HCT116 (cell line): ENCODE measurements around the gene IL25. TPM values are rescaled to one million over a fixed set of nuclear protein-coding genes. Genes with fewer than 3 reads are reported as not detected.

Experiments used
- ATAC-seq: fragments of 200-7000 bp; cut with Tn5 transposase; 2 replicates; pipeline ENCODE4 v1.9.1; 2020; ENCODE audit warnings: mild to moderate bottlenecking, moderate library complexity
- BruUV-seq: library from RNA; stranded (reverse); fragments of 400-500 nt; replicated peaks from 2 replicates; lab custom pipeline; 2021; lab: Mats Ljungman, UMichigan
- CTCF ChIA-PET: fragments of 300-600 bp; sonication (Branson Sonifier 250); formaldehyde crosslinking; loops from one replicate; lab custom pipeline; 2021; ENCODE audit warnings: antibody characterized with exemption; lab: Charles Lee
- POLR2A ChIA-PET: fragments of 300-600, 350-600 bp; sonication (Branson Sonifier 250); formaldehyde crosslinking; loops from one replicate; lab custom pipeline; 2021; ENCODE audit warnings: antibody characterized with exemption; lab: Charles Lee
- RAD21 ChIA-PET, 2 experiments: fragments of 300-600 bp; sonication (Branson Sonifier 250); formaldehyde crosslinking; loops; one replicate each; lab custom pipeline; 2023; ENCODE audit warnings: low total read pairs in 2 of 2; ENCODE audit not compliant: uncharacterized antibody in 2 of 2, unreplicated experiment in 2 of 2, low non-redundant PET in 1 of 2; lab: Charles Lee
- DNase-seq: peaks from one replicate; pipeline ENCODE4 v3.0.0-alpha.2; 2010; ENCODE audit warnings: low read depth, low spot score
- H2AFZ ChIP-seq: fragments of 200-600 bp; shearing (Covaris generic), sonication (generic); 2 replicates; pipeline ENCODE4 v1.6.1; 2017; ENCODE audit warnings: low read depth, mixed run types, mixed read lengths, antibody characterized with exemption, low read length; ENCODE audit not compliant: poor library complexity, severe bottlenecking
- H3K27ac ChIP-seq: 2 replicates; pipeline ENCODE4 v1.5.1; 2012; ENCODE audit warnings: low read depth, low read length
- H3K27me3 ChIP-seq: fragments of 200-600 bp; sonication (generic); 2 replicates; pipeline ENCODE4 v1.6.1; 2016; ENCODE audit warnings: mixed run types, low read length, mixed read lengths; ENCODE audit not compliant: insufficient read depth
- H3K36me3 ChIP-seq, 2 experiments: fragments of 200-500 bp in 1 of 2; fragments of 200-600 bp in 1 of 2; sonication (Bioruptor generic) in 1 of 2; sonication (generic) in 1 of 2; 2 replicates each; pipeline versions ENCODE4 v1.5.1 to v1.6.1; 2014 to 2016; ENCODE audit warnings: low read length in 2 of 2, inconsistent platforms in 1 of 2, mixed read lengths in 1 of 2, mixed run types in 1 of 2; ENCODE audit not compliant: insufficient read depth in 2 of 2, control insufficient read depth in 1 of 2
- H3K4me1 ChIP-seq, 2 experiments: fragments of 200-600 bp in 1 of 2; sonication (generic) in 1 of 2; 2 replicates each; pipeline versions ENCODE4 v1.5.1 to v1.6.1; 2012 to 2017; ENCODE audit warnings: low read length in 2 of 2, inconsistent platforms in 1 of 2, mild to moderate bottlenecking in 1 of 2, mixed read lengths in 1 of 2, mixed run types in 1 of 2, moderate library complexity in 1 of 2; ENCODE audit not compliant: insufficient read depth in 2 of 2, control insufficient read depth in 1 of 2
- H3K4me2 ChIP-seq: fragments of 200-600 bp; sonication (generic); 2 replicates; pipeline ENCODE4 v1.6.1; 2017; ENCODE audit warnings: mixed run types, low read length, mixed read lengths
- H3K4me3 ChIP-seq, 2 experiments: fragments of 200-600 bp in 1 of 2; sonication (generic) in 1 of 2; replicated peaks in 1 of 2; 2 replicates each; pipeline ENCODE4 v1.5.1; 2011 to 2016; ENCODE audit warnings: low read length in 2 of 2, control low read depth in 1 of 2, low read depth in 1 of 2, mild to moderate bottlenecking in 1 of 2, mixed read lengths in 1 of 2, mixed run types in 1 of 2
- H3K79me2 ChIP-seq: fragments of 200-600 bp; sonication (generic); 2 replicates; pipeline ENCODE4 v1.6.1; 2017; ENCODE audit warnings: mild to moderate bottlenecking, mixed run types, low read length, moderate library complexity, mixed read lengths; ENCODE audit not compliant: insufficient read depth
- H3K9ac ChIP-seq: fragments of 200-600 bp; sonication (generic); 2 replicates; pipeline ENCODE4 v1.6.1; 2016; ENCODE audit warnings: low read length, mixed read lengths
- H3K9me2 ChIP-seq: fragments of 200-600 bp; sonication (generic), shearing (Covaris generic); 2 replicates; pipeline ENCODE4 v1.6.1; 2017; ENCODE audit warnings: mixed run types, mild to moderate bottlenecking, moderate library complexity; ENCODE audit not compliant: insufficient read depth
- H3K9me3 ChIP-seq, 2 experiments: fragments of 200-500 bp in 1 of 2; fragments of 200-600 bp in 1 of 2; sonication (Bioruptor generic) in 1 of 2; sonication (generic) in 1 of 2; 2 replicates each; pipeline ENCODE4 v1.6.1; 2014 to 2017; ENCODE audit warnings: low read length in 2 of 2, mixed read lengths in 2 of 2, inconsistent platforms in 1 of 2, low read depth in 1 of 2, mild to moderate bottlenecking in 1 of 2, mixed run types in 1 of 2, moderate library complexity in 1 of 2; ENCODE audit not compliant: control insufficient read depth in 1 of 2, insufficient read depth in 1 of 2
- H4K20me1 ChIP-seq: fragments of 200-600 bp; sonication (generic), shearing (Covaris generic); 2 replicates; pipeline ENCODE4 v1.6.1; 2017; ENCODE audit warnings: mixed run types, mild to moderate bottlenecking, moderate library complexity; ENCODE audit not compliant: insufficient read depth
- EGR1 ChIP-seq: IDR thresholded peaks from 2 replicates; pipeline ENCODE4 v1.6.1; 2012; ENCODE audit warnings: low read depth
- EZH2 ChIP-seq: fragments of 200-600 bp; sonication (generic); IDR thresholded peaks from 2 replicates; pipeline ENCODE4 v1.6.1; 2017; ENCODE audit warnings: antibody characterized with exemption, mixed run types
- EZH2phosphoT487 ChIP-seq: fragments of 200-600 bp; IDR thresholded peaks from 2 replicates; pipeline ENCODE4 v1.6.1; 2018; ENCODE audit warnings: antibody characterized with exemption, borderline replicate concordance
- JUND ChIP-seq: IDR thresholded peaks from 2 replicates; pipeline ENCODE4 v1.6.1; 2012
- RAD21 ChIP-seq: IDR thresholded peaks from 2 replicates; pipeline ENCODE4 v1.6.1; 2012; ENCODE audit warnings: low read depth, mild to moderate bottlenecking
- SIN3A ChIP-seq: IDR thresholded peaks from 2 replicates; pipeline ENCODE4 v1.6.1; 2012; ENCODE audit warnings: low read depth
- SRF ChIP-seq: IDR thresholded peaks from 2 replicates; pipeline ENCODE4 v1.6.1; 2012; ENCODE audit warnings: low read depth
- TCF7L2 ChIP-seq: IDR thresholded peaks from 2 replicates; pipeline ENCODE4 v1.7.0; 2011; ENCODE audit warnings: borderline replicate concordance, inconsistent platforms; ENCODE audit not compliant: insufficient read depth, insufficient read length; ENCODE audit errors: extremely low read depth
- intact Hi-C: fragments of 100-400 bp; cut with micrococcal nuclease; formaldehyde crosslinking; loops from 2 replicates; pipeline ENCODE4 v1.10.0; 2022
- total RNA-seq: library from RNA; stranded (reverse); gene quantifications from one replicate; pipeline ENCODE4 v1.2.1, GENCODE V29; 2021; ENCODE audit not compliant: unreplicated experiment
- TF ChIP-seq, protein P1 (sequence below), 3 experiments: fragments of 200-600 bp in 1 of 3; sonication (generic) in 1 of 3; IDR thresholded peaks in 2 of 3; conservative IDR thresholded peaks in 1 of 3; 2 replicates each; pipeline ENCODE4 v1.5.1; 2012 to 2017; ENCODE audit warnings: low read depth in 2 of 3, low read length in 2 of 3, antibody characterized with exemption in 1 of 3, borderline replicate concordance in 1 of 3, control low read depth in 1 of 3, mild to moderate bottlenecking in 1 of 3, mixed read lengths in 1 of 3, mixed run types in 1 of 3, moderate library complexity in 1 of 3; ENCODE audit not compliant: insufficient read depth in 1 of 3

IL25 gene
- total RNA-seq, 1 experiment from 2014 or later: not detected

DNA sequence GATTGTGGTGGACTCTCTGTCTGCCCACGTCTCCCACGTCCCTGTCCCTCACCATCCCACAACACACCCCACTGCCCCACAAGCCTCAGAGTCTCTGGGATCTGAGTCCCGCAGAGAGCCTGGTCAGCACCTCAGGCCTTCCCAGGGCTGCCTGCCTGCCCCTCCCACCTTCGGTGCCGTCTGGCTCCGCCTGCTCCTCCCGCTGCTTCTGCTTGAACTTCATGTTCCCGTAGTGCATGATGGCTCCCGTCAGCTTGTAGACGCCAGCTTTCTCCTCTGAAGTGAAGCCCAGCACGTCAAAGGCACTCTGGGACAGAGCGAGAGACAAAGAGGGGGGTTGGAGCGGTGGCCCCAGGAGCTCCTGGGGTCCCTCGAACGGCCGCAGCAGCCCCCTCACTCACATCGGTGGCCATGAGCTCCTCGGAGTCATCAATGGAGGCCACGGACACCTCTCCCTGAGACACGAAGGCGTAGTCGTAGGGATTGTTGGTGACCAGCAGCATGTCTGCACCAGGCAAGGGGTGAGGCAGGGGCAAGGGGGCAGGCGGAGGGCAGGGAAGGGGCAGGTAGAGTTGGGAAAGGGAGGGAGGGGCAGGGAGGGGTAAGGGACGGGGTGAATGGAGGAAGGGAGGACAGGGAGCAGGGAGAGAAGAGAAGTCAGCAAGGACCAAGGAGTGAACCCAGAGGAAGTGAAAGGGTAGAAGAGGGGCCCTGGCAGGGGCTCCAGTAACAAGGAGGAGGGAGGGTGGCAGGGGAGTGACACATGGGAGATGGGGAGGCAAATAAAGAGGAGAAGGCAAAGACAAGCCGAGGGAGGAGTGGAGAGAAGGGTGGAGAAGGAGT, 29.9 kb downstream of the IL25 start:
- POLR2A ChIA-PET: no interaction called here
- intact Hi-C loops: no loop called here
- ATAC-seq: no peak
- Histone ChIP-seq H4K20me1 (no peaks in the 10 kb centered on the region), H3K27ac (no peak overlapping the region), H3K79me2 (no peaks in the 10 kb centered on the region), H3K36me3 (no peaks in the 10 kb centered on the region), H3K4me1 (no peaks in the 10 kb centered on the region), H3K9ac (no peak overlapping the region), H2AFZ (no peak overlapping the region), H3K27me3 (peaks cover 24% of the 10 kb centered on the region; the same call in 1 of the 2 replicates), H3K4me3 (no peak overlapping the region), H3K9me3 (no peaks in the 10 kb centered on the region), H3K4me2 (no peak overlapping the region), H3K9me2 (no peaks in the 10 kb centered on the region)
- BruUV-seq: no TSS peak
- CTCF ChIA-PET: no interaction called here
- no peak for DNase-seq
- TF ChIP-seq JUND (no peak), EZH2 (no peak), SRF (no peak), EGR1 (no peak), RAD21 (no peak), TCF7L2 (no peak), SIN3A (no peak), EZH2phosphoT487 (no peak)
- TF ChIP-seq, protein P1, sequence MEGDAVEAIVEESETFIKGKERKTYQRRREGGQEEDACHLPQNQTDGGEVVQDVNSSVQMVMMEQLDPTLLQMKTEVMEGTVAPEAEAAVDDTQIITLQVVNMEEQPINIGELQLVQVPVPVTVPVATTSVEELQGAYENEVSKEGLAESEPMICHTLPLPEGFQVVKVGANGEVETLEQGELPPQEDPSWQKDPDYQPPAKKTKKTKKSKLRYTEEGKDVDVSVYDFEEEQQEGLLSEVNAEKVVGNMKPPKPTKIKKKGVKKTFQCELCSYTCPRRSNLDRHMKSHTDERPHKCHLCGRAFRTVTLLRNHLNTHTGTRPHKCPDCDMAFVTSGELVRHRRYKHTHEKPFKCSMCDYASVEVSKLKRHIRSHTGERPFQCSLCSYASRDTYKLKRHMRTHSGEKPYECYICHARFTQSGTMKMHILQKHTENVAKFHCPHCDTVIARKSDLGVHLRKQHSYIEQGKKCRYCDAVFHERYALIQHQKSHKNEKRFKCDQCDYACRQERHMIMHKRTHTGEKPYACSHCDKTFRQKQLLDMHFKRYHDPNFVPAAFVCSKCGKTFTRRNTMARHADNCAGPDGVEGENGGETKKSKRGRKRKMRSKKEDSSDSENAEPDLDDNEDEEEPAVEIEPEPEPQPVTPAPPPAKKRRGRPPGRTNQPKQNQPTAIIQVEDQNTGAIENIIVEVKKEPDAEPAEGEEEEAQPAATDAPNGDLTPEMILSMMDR (IDR thresholded peaks at IDR 0.05 in 2 of 3, conservative IDR thresholded peaks at IDR 0.05 in 1 of 3; ENCODE audit: borderline replicate concordance in 1 of 3, insufficient read depth in 1 of 3, low read depth in 2 of 3, low read length in 2 of 3): no peak
- RAD21 ChIA-PET: no interaction called here
